Measurements from ENCODE around the gene AFG1L.
"Not testable (repeated sequence)": the region's sequence is repeated elsewhere in the genome, so short reads cannot be mapped to it uniquely, and the experiment has no call there.

Gene AFG1L

GRCh38 chr6:108350528-108350927 is 55.7 kb downstream of the AFG1L start:
- no peak for DNase-seq (ENCODE audit: low spot score)

DNA sequence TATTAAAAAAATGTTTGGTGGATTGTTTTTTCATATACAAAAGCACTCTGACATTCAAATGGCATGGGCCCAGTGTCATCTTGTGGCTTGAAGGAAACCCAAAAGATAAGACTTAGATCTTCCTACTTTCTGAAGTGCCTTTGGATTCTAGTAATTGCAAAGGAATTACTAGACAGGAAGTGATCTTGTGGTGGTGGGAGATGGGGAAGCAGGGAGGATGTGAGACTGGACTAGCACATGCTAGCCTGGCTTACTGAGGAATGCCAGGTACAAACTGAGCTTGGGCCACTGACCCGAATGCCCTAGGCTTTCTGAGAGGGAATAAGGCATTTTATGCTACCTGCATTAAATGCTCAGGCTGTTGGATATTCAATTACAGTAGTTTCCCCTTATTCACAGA is 59.0 kb downstream of the AFG1L start:
- no peak for DNase-seq (ENCODE audit: low spot score)

- no peak for DNase-seq (ENCODE audit: low spot score)
Observed at GRCh38 chr6:108355120-108355519, 60.3 kb downstream of the AFG1L start.

DNA sequence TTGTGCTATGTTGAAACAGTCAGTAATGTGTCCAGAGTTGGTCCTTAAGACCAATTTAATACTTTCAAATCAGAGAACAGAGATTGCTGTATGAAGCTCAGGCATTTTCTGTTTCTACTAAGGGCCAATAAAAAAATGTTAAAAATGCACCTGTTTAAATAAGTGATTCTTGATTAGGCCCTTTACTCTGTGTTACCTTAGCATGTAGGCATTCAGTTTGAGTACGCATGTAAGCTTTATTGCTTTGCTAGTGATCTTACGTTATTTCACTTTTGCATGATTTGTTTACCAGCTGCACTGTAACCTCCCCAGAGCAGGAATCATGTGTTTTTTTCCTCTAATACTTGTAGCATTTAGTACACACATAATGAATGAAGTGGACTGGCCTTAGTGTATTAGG is 61.0 kb downstream of the AFG1L start:
- DNase-seq (ENCODE audit: low spot score) = no peak

GRCh38 chr6:108359901-108360882 is 65.3 kb downstream of the AFG1L start:
- DNase-seq (ENCODE audit: low spot score) = no peak

DNA sequence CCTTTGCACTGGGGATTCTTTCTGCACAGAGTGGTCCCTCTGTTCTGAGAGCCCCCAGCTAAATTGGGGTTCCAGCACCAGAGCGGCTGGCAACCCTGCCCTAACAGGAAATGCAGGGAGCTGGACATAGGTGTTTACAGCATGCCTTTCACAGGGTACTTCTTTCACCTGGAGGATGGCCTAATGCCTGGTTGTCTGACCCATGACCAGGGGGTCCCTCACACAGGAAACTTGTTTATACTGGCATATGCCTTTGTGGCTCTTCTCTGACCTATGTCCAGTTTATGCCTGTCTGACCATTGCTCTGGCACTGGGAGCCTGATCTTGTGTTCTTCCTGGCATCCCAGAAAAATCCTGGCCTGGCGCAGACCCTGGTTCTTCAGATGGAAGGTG is 66.1 kb downstream of the AFG1L start:
- DNase-seq (ENCODE audit: low spot score) = no peak

DNA sequence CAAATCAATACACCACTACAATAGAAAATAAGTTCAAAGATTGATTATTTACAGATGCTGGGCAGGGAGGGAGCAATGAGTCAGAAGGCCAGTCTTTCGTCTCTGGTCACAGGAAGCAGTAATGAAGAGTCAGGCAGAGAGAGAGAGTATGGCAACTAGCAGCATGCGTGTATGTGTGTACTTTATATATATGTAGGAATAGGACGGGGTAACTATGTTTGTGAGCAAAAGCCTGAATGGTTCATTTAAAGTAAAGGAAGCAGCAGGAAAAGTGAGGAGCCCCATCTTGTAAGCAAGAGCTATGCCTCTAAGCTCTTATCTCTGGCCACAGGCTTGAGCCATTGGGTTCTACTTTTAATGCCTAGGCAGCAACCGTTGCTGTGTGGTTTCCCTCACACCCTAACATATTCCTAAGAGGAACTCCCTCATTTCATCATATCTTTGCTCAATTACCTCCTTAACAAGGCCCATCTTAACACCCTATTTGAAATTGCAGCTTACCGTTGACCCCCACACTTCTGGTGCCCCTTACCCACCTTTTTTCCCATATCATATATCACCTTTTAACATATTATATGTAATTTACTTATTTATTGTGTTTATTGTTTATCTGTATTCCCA is 66.6 kb downstream of the AFG1L start:
- DNase-seq (ENCODE audit: low spot score) = peak; percentile 30

DNA sequence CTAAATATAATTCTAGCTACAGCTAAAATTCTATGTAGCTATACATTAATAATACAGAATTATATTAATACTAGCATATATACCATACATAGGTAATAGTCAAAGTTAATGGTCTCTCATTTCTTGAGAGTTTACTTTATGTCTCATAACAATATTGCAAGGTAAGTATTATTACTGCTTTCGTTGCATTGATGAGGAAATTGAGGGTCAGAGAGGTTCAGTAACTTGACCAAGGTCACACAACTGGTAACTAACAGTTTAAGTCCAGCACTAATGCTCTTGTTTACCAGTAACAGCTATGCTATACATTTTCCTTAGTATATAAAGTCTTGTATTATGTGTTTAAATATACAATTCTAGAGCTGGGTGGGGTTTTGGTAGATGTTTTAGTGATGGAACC is 67.6 kb downstream of the AFG1L start:
- DNase-seq (ENCODE audit: low spot score) = no peak

GRCh38 chr6:108363113-108363512 is 68.3 kb downstream of the AFG1L start:
- no peak for DNase-seq (ENCODE audit: low spot score)

DNA sequence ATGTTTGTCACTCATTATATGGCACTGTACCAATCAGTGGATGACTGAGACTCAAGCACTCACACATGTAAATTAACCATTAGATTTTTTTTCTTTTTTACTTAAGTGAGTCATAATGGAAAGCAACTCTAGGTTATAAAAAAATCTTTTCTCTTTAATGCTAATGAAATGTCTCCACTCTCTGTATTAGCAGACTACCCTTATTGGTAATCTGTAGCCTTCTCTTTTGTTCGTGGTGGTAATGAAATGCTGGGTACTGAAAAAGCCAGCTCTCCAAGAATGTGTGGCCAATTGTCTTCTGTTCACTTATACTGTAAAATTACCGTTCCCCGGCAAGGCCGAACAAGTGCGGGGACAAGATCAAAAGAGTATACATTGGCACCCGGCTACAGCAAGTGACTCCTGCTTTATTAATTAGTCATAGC is 69.0 kb downstream of the AFG1L start:
- no peak for DNase-seq (ENCODE audit: low spot score)

GRCh38 chr6:108364470-108364869 is 69.6 kb downstream of the AFG1L start:
- no peak for DNase-seq (ENCODE audit: low spot score)

DNA sequence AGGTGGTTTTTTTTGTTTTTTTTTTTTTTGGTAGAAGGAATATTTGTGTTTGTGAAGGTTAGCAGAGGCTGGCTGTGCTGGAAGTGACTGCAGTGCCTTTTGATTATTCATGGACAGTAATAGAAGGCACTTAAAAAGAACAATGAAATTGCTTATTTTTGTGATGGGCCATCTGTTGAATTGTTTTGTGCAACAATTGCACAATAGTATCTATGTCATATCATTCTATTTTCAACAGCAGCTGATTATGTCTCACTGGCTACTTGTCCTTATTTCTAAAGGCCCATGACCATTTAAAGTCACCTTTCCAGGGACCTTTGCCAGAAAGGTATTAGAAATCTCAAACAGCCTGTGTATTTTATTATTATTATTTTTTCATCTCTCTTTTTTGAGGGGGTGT is 70.6 kb downstream of the AFG1L start:
- peak; percentile 19 for DNase-seq (ENCODE audit: low spot score)

DNA sequence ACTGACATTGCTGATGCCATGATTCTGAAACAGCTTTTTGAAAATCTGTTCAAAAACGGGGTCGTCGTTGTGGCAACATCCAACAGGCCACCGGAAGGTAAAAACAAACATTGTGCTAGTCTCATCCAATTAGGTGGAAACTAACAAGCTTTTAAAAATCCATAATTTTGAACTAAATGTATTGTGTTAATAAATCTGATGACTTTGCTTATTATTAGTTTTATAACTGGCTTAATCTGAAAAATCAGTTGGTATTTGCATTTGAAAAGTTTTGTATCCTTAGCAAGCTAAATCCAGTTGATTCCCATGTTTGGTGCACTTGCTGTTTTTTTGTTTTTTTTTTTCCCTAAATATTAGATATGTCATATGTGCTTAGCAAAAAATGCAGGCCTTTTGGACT is 71.4 kb downstream of the AFG1L start:
- no peak for DNase-seq (ENCODE audit: low spot score)

DNA sequence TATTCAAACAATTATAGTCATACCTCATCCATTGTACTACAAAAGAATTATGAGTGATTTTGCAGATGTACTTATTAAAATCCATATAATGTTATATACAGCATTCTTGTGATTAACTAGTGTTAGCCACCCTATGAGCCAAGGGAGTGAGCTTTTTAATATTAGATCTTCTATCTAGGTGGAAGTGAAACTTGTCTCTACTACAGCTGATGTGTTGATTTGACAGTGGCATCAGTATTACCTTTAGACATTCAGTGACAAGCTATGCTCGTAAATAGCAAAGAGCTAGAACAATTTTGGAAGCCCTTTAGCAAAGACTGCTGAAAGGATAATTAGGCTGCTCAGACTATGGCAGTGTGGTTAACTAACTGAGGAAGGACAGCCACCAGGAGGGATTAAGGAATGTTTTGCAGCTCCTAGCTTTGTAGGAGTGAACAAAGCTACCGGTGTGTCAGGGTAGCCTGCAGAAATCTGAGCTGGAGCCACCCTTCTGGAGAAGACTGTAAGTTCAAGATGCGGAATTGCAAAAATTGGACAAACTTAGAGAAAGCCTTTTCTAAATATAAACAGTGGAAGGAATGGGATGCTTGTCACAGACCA is 73.7 kb downstream of the AFG1L start:
- DNase-seq (ENCODE audit: low spot score) = no peak

DNA sequence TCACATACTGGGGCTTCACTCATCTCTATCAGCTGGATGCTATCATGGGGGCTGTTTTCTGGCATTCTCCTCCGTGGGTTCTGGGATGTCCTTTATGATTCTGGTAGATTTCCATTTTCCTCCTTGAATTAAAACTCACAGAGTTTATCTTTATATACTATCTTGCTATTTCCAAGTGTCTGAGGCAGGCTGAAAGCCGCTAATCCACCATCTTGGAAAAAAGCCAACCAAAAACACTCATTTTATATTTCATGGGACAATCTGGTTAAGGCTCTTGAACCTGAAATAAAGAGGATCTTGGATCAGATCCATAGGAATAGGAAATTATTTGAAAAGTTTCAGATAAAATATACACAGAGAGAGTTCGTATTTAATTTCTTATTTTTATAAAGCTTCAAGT is 86.0 kb downstream of the AFG1L start:
- DNase-seq (ENCODE audit: low spot score) = no peak

DNA sequence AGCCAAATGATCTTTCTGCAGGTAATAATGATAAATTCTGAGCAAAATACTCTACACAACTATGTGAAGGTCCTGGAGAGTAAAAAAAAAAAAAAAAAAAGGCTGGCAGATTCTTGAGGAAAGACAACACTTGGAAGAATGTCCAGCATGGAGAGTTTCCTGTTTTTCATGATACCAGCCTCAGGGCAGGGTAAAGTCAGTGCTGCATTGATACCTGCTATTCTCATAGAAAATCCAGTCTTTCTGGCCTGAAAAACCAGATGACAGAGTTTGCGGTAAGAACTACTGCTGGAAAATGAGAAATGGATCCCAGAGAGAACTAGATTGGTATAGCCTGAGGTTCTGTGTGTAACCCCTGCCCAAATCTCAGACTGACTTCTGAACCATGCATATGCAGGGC is 89.1 kb downstream of the AFG1L start:
- no peak for DNase-seq (ENCODE audit: low spot score)

- DNase-seq (ENCODE audit: low spot score) = not testable (repeated sequence)
Observed at GRCh38 chr6:108389190-108389589, 94.3 kb downstream of the AFG1L start.

DNA sequence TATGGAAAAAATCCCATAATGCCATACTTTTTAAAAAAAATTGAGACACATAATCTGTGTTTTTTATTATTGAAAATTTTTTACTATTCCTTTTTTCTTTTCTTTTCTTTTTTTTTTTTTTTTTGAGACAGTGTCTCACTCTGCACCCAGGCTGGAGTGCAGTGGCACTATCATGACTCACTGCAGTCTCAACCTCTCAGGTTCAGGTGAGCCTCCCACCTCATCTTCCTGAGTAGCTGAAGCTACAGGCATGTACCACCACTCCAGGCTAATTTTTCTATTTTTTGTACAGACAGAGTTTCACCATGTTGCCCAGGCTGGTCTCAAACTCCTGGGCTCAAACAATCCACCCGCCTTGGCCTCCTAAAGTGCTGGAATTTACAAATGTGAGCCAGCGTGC is 100.4 kb downstream of the AFG1L start:
- no peak for DNase-seq (ENCODE audit: low spot score)

DNA sequence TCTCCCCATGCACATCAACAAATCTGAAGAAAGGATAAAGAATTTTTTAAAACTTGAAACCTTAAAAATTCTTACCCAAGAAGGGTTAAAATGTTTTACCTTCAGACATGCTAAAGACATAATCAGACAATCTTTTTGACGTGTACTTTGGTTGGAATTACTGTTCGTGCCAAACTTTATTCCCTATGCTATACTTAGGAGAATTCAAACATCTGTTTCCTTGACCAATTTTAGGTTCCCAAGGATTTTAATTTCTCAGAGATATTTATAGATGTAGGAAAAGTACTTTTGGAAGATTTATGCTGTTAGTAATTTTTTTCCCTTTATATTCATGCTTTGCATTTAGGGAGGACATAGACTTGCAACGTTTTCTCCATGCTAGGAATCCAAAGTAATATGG is 108.4 kb downstream of the AFG1L start:
- DNase-seq (ENCODE audit: low spot score) = no peak

- no peak for DNase-seq (ENCODE audit: low spot score)
Observed at GRCh38 chr6:108406943-108407342, 112.1 kb downstream of the AFG1L start.

GRCh38 chr6:108407904-108408827 is 113.3 kb downstream of the AFG1L start:
- DNase-seq (ENCODE audit: low spot score) = peak; percentile 26

GRCh38 chr6:108408861-108409260 is 114.0 kb downstream of the AFG1L start:
- DNase-seq (ENCODE audit: low spot score) = no peak
